ENCODE data around the gene TSPAN33. TPM values are rescaled to one million over a fixed set of nuclear protein-coding genes. Genes with fewer than 3 reads are reported as not detected.

TSPAN33 gene
- total RNA-seq, 4 donors from 2014 or later: 1.9 to 15.5 (median 9.9) TPM

GRCh38 chr7:129157651-129158050 lies 13.1 kb downstream of the TSPAN33 start:
- no peaks in the 10 kb centered on the region for H3K4me1 ChIP-seq
- no peaks in the 10 kb centered on the region for H3K9me3 ChIP-seq
- H3K36me3 ChIP-seq: no peaks in the 10 kb centered on the region
- no peak for TF ChIP-seq POLR2A (IDR thresholded peaks at IDR 0.05)
- no peak for TF ChIP-seq POLR2AphosphoS5 (IDR thresholded peaks at IDR 0.05)
- TF ChIP-seq, protein P1, sequence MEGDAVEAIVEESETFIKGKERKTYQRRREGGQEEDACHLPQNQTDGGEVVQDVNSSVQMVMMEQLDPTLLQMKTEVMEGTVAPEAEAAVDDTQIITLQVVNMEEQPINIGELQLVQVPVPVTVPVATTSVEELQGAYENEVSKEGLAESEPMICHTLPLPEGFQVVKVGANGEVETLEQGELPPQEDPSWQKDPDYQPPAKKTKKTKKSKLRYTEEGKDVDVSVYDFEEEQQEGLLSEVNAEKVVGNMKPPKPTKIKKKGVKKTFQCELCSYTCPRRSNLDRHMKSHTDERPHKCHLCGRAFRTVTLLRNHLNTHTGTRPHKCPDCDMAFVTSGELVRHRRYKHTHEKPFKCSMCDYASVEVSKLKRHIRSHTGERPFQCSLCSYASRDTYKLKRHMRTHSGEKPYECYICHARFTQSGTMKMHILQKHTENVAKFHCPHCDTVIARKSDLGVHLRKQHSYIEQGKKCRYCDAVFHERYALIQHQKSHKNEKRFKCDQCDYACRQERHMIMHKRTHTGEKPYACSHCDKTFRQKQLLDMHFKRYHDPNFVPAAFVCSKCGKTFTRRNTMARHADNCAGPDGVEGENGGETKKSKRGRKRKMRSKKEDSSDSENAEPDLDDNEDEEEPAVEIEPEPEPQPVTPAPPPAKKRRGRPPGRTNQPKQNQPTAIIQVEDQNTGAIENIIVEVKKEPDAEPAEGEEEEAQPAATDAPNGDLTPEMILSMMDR (IDR thresholded peaks at IDR 0.05): no peak
- no peak for TF ChIP-seq EP300 (IDR thresholded peaks at IDR 0.05)
- no peak overlapping the region for H3K27ac ChIP-seq
- H3K27me3 ChIP-seq: no peaks in the 10 kb centered on the region
- ATAC-seq: no peak
- 86 to 94% methylated on average over 5 to 8 of the region's 9 CpGs for WGBS, 2 donors (ENCODE audit: low coverage in 1 of 2)
- H3K4me3 ChIP-seq: no peak overlapping the region

- Histone ChIP-seq H3K9me3 (no peaks in the 10 kb centered on the region), H3K4me3 (no peak overlapping the region), H3K27ac (no peak overlapping the region), H3K4me1 (no peaks in the 10 kb centered on the region), H3K27me3 (no peaks in the 10 kb centered on the region), H3K36me3 (no peaks in the 10 kb centered on the region)
- TF ChIP-seq EP300 (IDR thresholded peaks at IDR 0.05): no peak
- ATAC-seq: no peak
- 40% methylated on average over 1 of the region's 3 CpGs; no CpG with 5 or more reads in 1 of the 2 donors for WGBS, 2 donors (ENCODE audit: low coverage in 1 of 2)
Measured at GRCh38 chr7:129159539-129159938, 15.0 kb downstream of the TSPAN33 start.

DNA sequence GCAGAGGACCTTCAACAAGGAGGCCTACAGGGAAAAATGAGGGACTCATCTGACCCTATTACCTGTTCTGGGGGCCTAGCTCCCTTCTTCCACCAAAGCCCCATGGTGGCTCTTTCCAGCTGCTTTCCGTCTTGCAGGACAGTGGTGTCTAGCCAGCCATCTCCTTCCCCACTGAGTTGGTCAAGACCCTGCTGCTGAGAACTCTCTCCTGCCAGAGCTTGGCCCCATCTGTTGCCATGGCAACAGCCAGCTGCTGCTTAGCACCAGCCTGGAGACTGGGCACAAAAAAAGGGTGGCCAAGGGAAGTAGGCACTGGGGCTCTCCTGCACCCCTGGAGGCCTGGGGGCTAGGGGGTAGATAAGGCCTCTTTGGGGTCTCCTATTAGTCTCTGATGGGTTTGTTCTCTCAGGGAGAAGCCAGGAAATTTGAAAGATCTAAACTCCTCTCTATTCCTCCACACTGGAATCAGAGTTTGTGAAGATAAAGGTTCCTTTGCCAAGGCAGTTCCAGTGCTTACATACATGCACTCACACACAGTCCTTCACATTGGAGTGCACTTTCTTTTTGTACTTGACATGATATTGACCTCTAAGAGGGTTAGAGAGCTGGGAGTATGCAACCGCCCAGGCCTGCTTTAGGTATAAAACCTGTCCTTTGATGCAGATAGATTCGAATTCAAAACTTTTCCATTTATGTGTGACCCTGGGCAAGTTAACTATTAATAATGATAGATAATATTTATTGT lies 15.8 kb downstream of the TSPAN33 start:
- TF ChIP-seq EP300 (IDR thresholded peaks at IDR 0.05): no peak
- no peak for TF ChIP-seq POLR2AphosphoS5 (IDR thresholded peaks at IDR 0.05)
- no peak for TF ChIP-seq POLR2A (IDR thresholded peaks at IDR 0.05)
- TF ChIP-seq, protein P1 (IDR thresholded peaks at IDR 0.05): no peak
- WGBS, 2 donors (ENCODE audit: low coverage in 1 of 2): 86 to 100% methylated on average over 2 of the region's 3 CpGs
- H3K27ac ChIP-seq: no peak overlapping the region
- no peak for ATAC-seq
- no peaks in the 10 kb centered on the region for H3K4me1 ChIP-seq
- H3K4me3 ChIP-seq: no peak overlapping the region
- no peaks in the 10 kb centered on the region for H3K36me3 ChIP-seq
- no peaks in the 10 kb centered on the region for H3K9me3 ChIP-seq
- no peaks in the 10 kb centered on the region for H3K27me3 ChIP-seq

- no peaks in the 10 kb centered on the region for H3K27me3 ChIP-seq
- H3K27ac ChIP-seq: no peak overlapping the region
- no peaks in the 10 kb centered on the region for H3K36me3 ChIP-seq
- 82 to 87% methylated on average over 5 of the region's 5 CpGs for WGBS, 2 donors (ENCODE audit: low coverage in 1 of 2)
- H3K4me1 ChIP-seq: no peaks in the 10 kb centered on the region
- H3K9me3 ChIP-seq: no peaks in the 10 kb centered on the region
- H3K4me3 ChIP-seq: no peak overlapping the region
- TF ChIP-seq POLR2A (IDR thresholded peaks at IDR 0.05): no peak
- no peak for TF ChIP-seq POLR2AphosphoS5 (IDR thresholded peaks at IDR 0.05)
- TF ChIP-seq, protein P1 (IDR thresholded peaks at IDR 0.05): no peak
- TF ChIP-seq EP300 (IDR thresholded peaks at IDR 0.05): no peak
- ATAC-seq: no peak
Measured at GRCh38 chr7:129161524-129162225, 17.2 kb downstream of the TSPAN33 start.

GRCh38 chr7:129162732-129163131 lies 18.2 kb downstream of the TSPAN33 start:
- Histone ChIP-seq H3K9me3 (no peaks in the 10 kb centered on the region), H3K36me3 (no peaks in the 10 kb centered on the region), H3K4me1 (peaks cover 0 to 1% (median 0%) of the 10 kb centered on the region in 3 donors), H3K27ac (no peak overlapping the region), H3K4me3 (no peak overlapping the region), H3K27me3 (no peaks in the 10 kb centered on the region)
- ATAC-seq: no peak
- WGBS, 2 donors (ENCODE audit: low coverage in 1 of 2): 67% methylated on average over 1 of the region's 5 CpGs; no CpG with 5 or more reads in 1 of the 2 donors
- TF ChIP-seq, protein P1 (IDR thresholded peaks at IDR 0.05): no peak
- no peak for TF ChIP-seq EP300 (IDR thresholded peaks at IDR 0.05)
- no peak for TF ChIP-seq POLR2AphosphoS5 (IDR thresholded peaks at IDR 0.05)
